GM18873 (cell line): ENCODE data around the gene BLOC1S4.

Experiments
- ATAC-seq: cut with Tn5 transposase; IDR thresholded peaks from one replicate; pipeline ENCODE4 v1.9.1; 2021; ENCODE audit warnings: mild to moderate bottlenecking, moderate library complexity, moderate number of reproducible peaks; ENCODE audit not compliant: unreplicated experiment, low FRiP score

BLOC1S4 gene

DNA sequence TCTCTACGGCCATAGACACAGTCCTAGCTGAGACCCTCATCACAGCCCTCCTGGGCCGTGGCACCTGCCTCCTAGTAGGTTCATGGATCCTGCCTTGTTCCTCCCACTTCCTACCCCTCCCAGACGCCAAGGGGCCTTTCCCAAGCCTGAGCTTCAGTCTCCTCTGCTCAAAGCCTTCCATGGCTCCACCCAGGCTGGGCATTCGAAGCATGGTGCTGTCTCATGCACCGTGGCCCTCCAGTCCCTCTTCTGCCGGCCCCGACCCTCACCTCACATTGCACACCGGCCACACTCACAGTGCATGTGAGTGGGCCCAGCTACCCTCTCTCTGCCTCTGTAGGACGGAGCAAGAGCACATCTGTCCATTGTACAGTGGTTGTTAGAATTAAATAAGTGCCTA is 44.9 kb downstream of the BLOC1S4 start:
- ATAC-seq: no peak

DNA sequence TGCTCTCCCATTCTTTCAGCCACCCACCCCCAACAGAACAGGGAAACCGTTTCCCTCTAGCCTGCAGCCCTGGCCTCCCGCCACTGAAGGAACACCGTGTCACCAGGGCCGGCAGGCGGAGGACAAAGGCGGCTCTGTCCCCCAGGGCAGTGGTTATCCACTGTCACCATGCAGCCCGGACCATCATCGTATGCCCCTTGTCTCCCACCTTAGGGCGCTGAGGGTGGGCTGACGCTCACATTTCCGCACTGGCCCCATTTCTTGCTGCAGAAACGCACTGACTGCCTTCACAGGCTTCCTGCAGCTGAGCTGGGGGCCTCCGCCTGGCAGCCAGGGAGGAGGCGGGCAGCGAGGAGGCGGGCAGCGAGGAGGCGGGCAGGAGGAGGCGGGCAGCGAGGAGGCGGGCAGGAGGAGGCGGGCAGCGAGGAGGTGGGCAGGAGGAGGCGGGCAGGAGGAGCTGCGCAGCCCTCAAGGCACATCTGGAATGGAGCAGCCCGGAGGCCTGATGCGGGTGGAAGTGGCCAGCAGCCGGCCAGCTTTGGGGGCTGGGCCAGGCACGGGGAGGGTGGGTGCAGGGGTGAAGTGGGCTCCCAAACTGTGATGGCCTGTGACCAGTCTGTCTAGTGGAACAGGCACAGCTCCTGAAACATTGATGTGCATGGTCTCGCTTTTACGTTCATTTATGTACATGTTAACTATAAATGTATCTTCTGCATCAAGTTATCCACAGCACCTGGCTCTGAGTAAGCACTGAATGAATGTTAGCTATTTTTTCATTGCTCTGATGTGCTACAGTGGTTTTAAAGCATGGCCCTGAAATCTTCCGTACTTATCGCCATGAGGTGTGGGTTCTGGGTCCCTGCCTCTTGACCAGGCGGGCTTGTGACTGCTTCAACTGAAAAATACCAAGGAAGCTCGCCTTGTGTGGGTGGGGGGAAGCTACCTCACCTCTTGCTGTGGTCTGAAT is 46.0 kb downstream of the BLOC1S4 start:
- no peak for ATAC-seq

DNA sequence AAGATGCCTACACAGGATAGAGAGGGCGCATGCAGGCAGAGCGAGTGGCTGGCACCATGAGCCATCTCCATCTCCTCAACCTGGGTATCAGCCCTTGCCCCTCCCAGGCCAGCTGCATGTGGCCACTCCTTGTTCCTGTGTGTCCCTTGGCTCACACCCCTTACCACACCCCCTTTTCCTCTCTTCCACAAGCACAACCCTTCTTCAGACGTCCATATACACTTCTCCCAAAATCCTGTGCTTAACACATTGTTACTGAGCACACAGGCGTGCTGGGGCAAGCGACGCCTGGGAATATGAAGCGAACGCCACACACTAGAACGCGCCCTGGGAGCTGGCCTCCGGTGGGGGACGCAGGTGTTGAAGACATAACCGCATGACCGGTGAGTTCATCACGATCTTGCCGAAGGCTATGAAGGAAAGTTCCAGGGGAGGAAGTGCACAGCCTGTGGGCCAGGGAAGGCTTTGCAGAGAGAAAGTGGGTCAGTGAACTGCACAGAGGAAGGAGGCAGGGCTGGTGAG is 47.4 kb downstream of the BLOC1S4 start:
- no peak for ATAC-seq

DNA sequence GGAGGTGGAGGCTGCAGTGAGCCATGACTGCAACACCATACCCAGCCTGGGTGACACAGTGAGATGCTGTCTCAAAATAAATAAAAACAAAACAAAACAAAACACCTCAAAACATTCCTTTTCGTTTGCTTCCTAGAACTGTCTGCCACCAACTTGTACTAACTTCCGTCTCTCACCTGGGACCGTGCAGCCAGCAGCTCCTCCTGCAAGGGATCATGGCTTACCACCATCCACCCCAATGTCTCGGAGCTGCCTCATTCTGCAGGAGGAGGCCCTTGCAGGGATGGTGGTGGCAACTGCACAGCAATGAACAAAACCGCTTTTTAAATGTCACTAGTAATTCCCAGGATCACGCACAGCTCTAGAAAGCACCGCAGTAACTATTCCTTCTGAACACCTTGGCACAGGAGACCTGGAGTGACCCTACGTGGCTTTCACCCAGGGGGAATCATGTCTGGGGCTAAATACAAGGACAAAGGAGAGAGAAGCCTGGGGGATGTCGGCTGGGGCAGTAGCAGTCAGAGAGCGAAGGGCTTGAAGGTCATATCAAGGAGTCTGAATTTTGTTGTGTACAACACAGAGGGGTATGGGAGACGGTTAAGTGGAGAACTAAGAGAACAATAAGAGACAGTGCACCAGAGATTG is 49.1 kb downstream of the BLOC1S4 start:
- no peak for ATAC-seq

DNA sequence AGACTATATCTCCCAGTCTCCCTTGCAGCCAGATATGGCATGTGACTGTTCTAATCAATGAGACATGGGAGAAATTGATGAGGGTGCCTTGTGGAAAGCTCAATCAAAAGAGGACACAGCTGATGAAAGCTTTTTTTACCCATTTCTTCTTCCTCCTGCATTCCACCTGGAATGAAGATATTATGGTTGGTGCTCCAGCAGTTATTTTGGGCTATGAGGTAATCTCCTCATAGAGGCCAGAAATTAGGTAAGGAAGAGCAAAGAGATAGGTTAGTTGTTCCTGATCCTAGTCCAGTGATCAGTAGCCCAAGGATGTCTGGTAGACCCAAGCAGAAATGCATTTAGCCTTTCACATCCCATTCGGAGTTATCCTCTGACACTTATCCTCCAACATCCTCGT is 49.7 kb downstream of the BLOC1S4 start:
- no peak for ATAC-seq
